ENCODE results near the gene FAM114A1. TPM values are rescaled to one million over a fixed set of nuclear protein-coding genes. Genes with fewer than 3 reads are reported as not detected.

Gene FAM114A1
- total and polyA plus RNA-seq, 2 of the 8 experiments (the other 6 are each of a cell fraction or from before 2014, with no cell fraction given): 9.5 to 12.0 TPM

- Histone ChIP-seq H3K27ac (ENCODE audit: low read depth, low read length) (no peak overlapping the region), H3K4me3 (ENCODE audit: extremely low read depth in 1 of 4, insufficient read depth in 2 of 4, low read depth in 3 of 4, low read length in 4 of 4) (no peak overlapping the region), H4K8ac (ENCODE audit: extremely low read depth, insufficient read depth, low read length) (no peak overlapping the region), H3K23me2 (ENCODE audit: low read depth, low read length) (no peaks in the 10 kb centered on the region), H3K4me2 (ENCODE audit: insufficient read depth in 1 of 2, low read depth in 2 of 2, low read length in 2 of 2) (no peak overlapping the region), H4K20me1 (replicated peaks in 1 of 2; ENCODE audit: control insufficient read depth in 1 of 2, insufficient read depth in 2 of 2, low read length in 2 of 2) (no peaks in the 10 kb centered on the region), H2BK120ac (replicated peaks; ENCODE audit: low read depth, low read length) (no peak overlapping the region), H3K14ac (ENCODE audit: insufficient read length) (no peak overlapping the region), H2BK20ac (ENCODE audit: low read length) (no peak overlapping the region), H3K23ac (ENCODE audit: insufficient read length) (no peak overlapping the region), H3K27me3 (replicated peaks in 1 of 4; ENCODE audit: control insufficient read depth in 3 of 4, extremely low read depth in 1 of 4, insufficient read depth in 3 of 4, low read length in 3 of 4) (no peaks in the 10 kb centered on the region), H2AK5ac (ENCODE audit: low read depth, low read length) (no peak overlapping the region), H3K9ac (replicated peaks in 1 of 4; ENCODE audit: extremely low read depth in 1 of 4, low read depth in 3 of 4, low read length in 3 of 4) (no peak overlapping the region), H3K18ac (ENCODE audit: extremely low read depth, low read length) (no peak overlapping the region), H2AFZ (ENCODE audit: low read length) (no peak overlapping the region), H3K4me1 (replicated peaks in 1 of 4; ENCODE audit: control insufficient read depth in 3 of 4, insufficient read depth in 4 of 4, low read length in 3 of 4) (no peaks in the 10 kb centered on the region), H3K36me3 (ENCODE audit: control insufficient read depth in 2 of 4, insufficient read depth in 4 of 4, low read length in 3 of 4) (no peaks in the 10 kb centered on the region), H3K56ac (replicated peaks; ENCODE audit: insufficient read length, low read depth, low read length) (no peak overlapping the region), H2BK15ac (ENCODE audit: low read length) (no peak overlapping the region), H3K4ac (replicated peaks; ENCODE audit: insufficient read length, low read depth, low read length) (no peak overlapping the region), H3K79me2 (ENCODE audit: control insufficient read depth in 1 of 2, insufficient read depth in 2 of 2, low read length in 2 of 2) (no peaks in the 10 kb centered on the region), H4K5ac (ENCODE audit: insufficient read length, low read depth, low read length) (no peak overlapping the region), H2BK5ac (ENCODE audit: low read depth, low read length) (no peak overlapping the region), H4K91ac (replicated peaks; ENCODE audit: insufficient read length, low read length) (no peak overlapping the region), H2BK12ac (ENCODE audit: low read depth, low read length) (no peak overlapping the region), H3K9me3 (ENCODE audit: insufficient read depth in 2 of 2, low read depth in 1 of 2, low read length in 1 of 2) (no peaks in the 10 kb centered on the region), H3K79me1 (ENCODE audit: low read depth, low read length) (no peaks in the 10 kb centered on the region)
- 82% methylated on average over 5 of the region's 5 CpGs; no CpG with 5 or more reads in 1 of the 2 experiments for WGBS, 2 experiments (ENCODE audit: extremely low coverage in 1 of 2, insufficient coverage in 1 of 2, insufficient read length in 1 of 2, insufficient replicate concordance in 2 of 2, low coverage in 1 of 2, low lambda C conversion rate in 2 of 2, missing lambda C conversion rate in 1 of 2)
- ChIA-PET POLR2A (ENCODE audit: partially characterized antibody) (no interaction called here), CTCF (ENCODE audit: partially characterized antibody) (interaction anchor here (0.9 to 1.0 kb wide), 3 partner anchors 11 to 77 kb away, joined by 3 to 4 read pairs (median 3); no protein-coding TSS in a partner anchor)
- FAIRE-seq (no peak), DNase-seq (ENCODE audit: low read depth in 1 of 2, low spot score in 2 of 2) (no peak)
- TF ChIP-seq RXRA (IDR thresholded peaks at IDR 0.05; ENCODE audit: insufficient read depth, low read depth, low read length): no peak
- no peak for TF ChIP-seq JUN (IDR thresholded peaks at IDR 0.05; ENCODE audit: low read depth, low read length)
- TF ChIP-seq SIN3A (conservative IDR thresholded peaks at IDR 0.05 in 1 of 2, IDR thresholded peaks at IDR 0.05 in 1 of 2; ENCODE audit: low read depth in 1 of 2, low read length in 2 of 2): no peak
- TF ChIP-seq RFX5 (IDR thresholded peaks at IDR 0.05; ENCODE audit: borderline replicate concordance, low read depth, low read length): no peak
- TF ChIP-seq YY1 (IDR thresholded peaks at IDR 0.05; ENCODE audit: low read depth, low read length): no peak
- TF ChIP-seq KDM4A (IDR thresholded peaks at IDR 0.05; ENCODE audit: low read depth, low read length, severe bottlenecking): no peak
- TF ChIP-seq KDM5A (IDR thresholded peaks at IDR 0.05; ENCODE audit: low read length): no peak
- TF ChIP-seq KDM1A (IDR thresholded peaks at IDR 0.05; ENCODE audit: borderline replicate concordance, low read length): no peak
- TF ChIP-seq NRF1 (IDR thresholded peaks at IDR 0.05; ENCODE audit: low read depth, low read length): no peak
- no peak for TF ChIP-seq CHD1 (IDR thresholded peaks at IDR 0.05; ENCODE audit: low read depth, low read length)
- no peak for TF ChIP-seq SIX5 (IDR thresholded peaks at IDR 0.05; ENCODE audit: low read depth, low read length)
These were observed 122.6 kb downstream of the FAM114A1 start for GRCh38 chr4:38990241-38990640.

Measured in H1 (cell line).